Muscle of arm (tissue), 14 donors: ENCODE results near the gene POU3F4. TPM values are rescaled to one million over a fixed set of nuclear protein-coding genes. Genes with fewer than 3 reads are reported as not detected.

Experiments
- DNase-seq: peaks from one replicate; pipeline ENCODE4 v3.0.0-alpha.2; 2013
- long read RNA-seq, 11 donors: transcript quantifications; one replicate each; lab custom pipeline, GENCODE V29; 2026
- polyA plus RNA-seq, 12 donors: library from polyadenylated mRNA; unstranded; fragments of 120-200 nt; gene quantifications; one replicate each; pipeline ENCODE4 v1.2.1, GENCODE V29; 2013; ENCODE audit not compliant: insufficient read length in 12 of 12

POU3F4 gene
- polyA plus RNA-seq = under 1 TPM in 3 of 12 donors, not detected in 9; 0.03 to 0.11 (median 0.05) TPM
- long read RNA-seq, donor 1, partial matches to known transcripts = 0 of 1 reads
- long read RNA-seq, donor 1, other reads (novel, unspliced or antisense) = 0 of 1 reads
- long read RNA-seq, donor 2 = 0 reads
- long read RNA-seq, donor 3 = 0 reads
- long read RNA-seq, donor 4 = 0 reads
- long read RNA-seq, donor 5 = 0 reads
- long read RNA-seq, donor 6 = 0 reads
- long read RNA-seq, donor 7 = 0 reads
- long read RNA-seq, donor 8 = 0 reads
- long read RNA-seq, donor 9 = 0 reads
- long read RNA-seq, donor 10 = 0 reads
- long read RNA-seq, donor 11 = 0 reads

GRCh38 chrX:83508006-83508405, at the start of gene POU3F4:
TSS of gene POU3F4 (plus strand) at chrX:83508290. CDS start at chrX:83508325, 35 bp downstream.
- no peak for DNase-seq

DNA sequence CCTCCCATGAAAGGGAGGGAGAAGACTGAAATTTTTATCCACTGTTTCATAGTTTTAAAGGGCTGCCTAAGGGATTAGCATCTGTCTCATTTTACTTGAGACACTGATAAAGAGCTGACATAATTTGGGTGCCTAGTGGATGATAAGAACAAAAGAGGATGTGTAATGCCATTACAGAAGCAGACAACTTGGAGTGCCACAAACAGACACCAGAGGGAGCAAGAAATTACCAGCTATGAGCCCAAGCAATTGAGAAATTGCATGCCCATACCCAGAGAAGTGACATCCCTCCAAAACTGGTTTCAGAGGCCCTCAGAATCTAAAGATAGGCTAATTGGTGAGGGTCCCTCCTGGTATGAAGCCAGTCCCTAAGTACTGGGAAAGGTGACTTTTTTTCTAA, 38.5 kb upstream of the POU3F4 start:
- DNase-seq = no peak

DNA sequence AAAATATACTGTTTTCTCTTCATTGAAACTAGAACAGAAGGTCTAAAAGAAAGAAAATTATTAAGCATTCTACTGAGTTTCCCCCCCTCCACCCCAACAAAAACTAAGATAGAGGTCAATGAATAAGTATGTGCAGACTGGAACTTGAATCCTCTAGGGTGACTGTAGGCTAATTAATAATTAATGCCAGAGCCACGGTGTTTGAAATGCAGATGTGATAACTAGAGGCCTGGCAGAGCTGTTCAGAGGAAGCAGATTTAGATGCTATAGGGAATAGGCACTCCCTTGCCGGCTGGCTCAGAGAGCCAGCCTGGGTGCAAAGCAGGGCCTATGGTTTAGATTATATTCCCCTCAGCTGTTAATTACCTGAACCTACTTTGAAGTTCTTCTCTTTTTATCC, 12.2 kb upstream of the POU3F4 start:
- DNase-seq = no peak

- DNase-seq = no peak
These were observed 7.1 kb upstream of the POU3F4 start for GRCh38 chrX:83501003-83501402.

DNA sequence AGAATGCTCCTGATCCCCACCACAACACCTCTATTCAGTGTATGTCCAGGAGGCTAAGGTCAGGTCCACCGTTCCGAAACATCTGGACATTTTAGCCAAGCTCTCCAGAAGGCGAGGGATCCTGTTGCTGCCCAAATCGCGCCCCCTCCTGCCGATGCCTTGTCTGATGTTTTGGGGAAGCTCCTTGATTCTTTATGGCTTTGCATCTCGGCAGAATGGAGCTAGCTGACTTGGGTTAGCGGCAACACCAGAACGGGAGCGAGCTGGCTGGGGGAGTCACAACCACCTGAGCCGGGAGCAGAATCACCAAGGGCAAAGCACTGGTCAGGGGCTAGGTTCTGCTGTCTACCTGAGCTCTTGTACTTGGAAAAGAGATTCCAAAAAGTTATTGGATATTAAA, 6.6 kb upstream of the POU3F4 start:
- DNase-seq = no peak

DNA sequence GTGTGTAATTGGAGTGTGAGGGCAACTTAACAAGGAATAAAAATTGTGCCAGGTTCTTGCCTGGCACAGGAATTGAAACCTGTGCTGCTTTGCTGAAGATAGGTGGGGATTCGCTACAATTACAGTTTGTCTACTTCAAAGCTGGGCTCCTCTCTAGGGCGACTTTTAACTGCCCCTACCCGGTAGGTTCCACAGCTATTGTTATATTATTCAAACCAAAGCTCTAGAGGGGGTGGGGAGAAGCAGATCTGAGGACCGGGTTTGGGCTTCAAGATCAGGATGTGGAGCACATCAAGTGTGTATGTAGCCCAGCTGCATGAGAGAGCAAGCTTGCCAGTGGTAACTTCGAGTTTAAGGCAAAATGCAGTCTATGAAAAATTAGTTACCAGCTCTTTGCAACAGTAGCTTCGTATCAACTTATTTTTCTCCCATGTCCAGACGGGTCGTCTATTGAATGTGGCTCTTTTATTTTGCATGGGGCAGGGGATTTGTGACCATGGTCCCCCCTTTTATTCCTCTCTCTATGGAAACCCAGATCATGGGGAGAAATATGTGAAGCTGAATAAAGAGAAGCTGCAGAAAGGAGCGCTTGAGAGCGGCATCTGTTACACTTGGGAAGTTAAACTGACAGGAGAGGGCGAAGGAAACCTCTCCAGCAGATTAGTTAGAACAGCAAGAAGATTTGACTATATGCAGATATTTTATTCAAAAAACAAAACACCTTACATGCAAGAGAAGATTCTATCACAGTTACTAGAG, 3.2 kb upstream of the POU3F4 start:
- no peak for DNase-seq

DNA sequence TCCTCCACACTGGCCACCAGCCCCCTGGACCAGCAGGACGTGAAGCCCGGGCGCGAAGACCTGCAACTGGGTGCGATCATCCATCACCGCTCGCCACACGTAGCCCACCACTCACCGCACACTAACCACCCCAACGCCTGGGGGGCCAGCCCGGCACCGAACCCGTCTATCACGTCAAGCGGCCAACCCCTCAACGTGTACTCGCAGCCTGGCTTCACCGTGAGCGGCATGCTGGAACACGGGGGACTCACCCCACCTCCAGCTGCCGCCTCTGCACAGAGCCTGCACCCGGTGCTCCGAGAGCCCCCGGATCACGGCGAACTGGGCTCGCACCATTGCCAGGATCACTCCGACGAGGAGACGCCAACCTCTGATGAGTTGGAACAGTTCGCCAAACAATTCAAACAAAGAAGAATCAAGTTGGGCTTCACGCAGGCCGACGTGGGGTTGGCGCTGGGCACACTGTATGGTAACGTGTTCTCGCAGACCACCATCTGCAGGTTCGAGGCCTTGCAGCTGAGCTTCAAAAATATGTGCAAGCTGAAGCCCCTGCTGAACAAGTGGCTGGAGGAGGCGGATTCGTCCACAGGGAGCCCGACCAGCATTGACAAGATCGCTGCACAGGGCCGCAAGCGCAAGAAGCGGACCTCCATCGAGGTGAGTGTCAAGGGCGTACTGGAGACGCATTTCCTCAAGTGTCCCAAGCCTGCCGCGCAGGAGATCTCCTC, 600 bp downstream of the POU3F4 start:
- no peak for DNase-seq

- no peak for DNase-seq
These were observed 1.2 kb downstream of the POU3F4 start for GRCh38 chrX:83509254-83509801.

GRCh38 chrX:83510510-83511062, 2.5 kb downstream of the POU3F4 start:
- no peak for DNase-seq

GRCh38 chrX:83511208-83511607, 3.1 kb downstream of the POU3F4 start:
- DNase-seq = no peak

DNA sequence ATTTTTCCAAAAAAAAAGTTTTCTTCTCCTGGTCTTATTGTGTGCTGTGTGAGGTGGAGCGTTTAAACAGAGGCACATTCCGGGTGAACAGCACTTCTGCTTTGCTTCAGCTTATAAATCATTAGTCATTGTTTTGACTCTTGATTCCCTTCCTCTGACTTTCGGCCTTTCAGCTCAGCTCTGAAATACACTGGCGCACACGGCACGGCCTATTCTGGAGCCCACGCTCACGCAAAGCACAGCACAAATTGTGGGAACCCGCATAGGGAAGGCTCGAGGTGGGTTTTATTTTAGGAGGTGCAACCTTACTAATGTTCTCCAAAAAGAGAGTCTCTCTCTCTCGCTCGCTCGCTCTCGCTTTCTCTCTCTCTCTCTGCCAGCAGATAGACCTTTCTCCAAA, 4.0 kb downstream of the POU3F4 start:
- no peak for DNase-seq

DNA sequence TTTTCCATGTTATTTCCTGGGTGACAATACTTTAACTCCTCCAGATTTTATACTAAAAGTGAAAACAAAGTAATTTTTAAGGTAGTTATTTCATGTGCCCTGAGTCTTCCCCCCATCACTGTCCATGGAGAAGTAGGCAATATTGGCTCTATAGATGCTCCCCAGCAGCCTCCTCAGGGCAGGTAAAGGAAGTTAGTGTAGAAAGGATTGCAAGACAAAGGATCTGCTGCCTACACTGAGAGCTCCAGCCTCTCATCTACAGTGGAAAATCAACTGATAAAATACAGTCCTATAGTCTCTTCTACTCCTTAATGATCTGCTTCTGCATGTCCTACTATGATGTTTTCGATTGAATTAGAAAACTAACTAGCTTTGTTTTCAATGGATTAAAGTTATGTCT, 8.5 kb downstream of the POU3F4 start:
- DNase-seq = no peak

- DNase-seq = no peak
These were observed 13.8 kb downstream of the POU3F4 start for GRCh38 chrX:83521905-83522304.

- no peak for DNase-seq
These were observed 21.9 kb downstream of the POU3F4 start for GRCh38 chrX:83529950-83530349.

GRCh38 chrX:83535417-83536196, 27.5 kb downstream of the POU3F4 start:
- no peak for DNase-seq
